ENCODE data around the gene ENPP4.

The ENPP4 gene

GRCh38 chr6:46115634-46116033 lies 14.2 kb upstream of the ENPP4 start (continued):
- no peak for TF ChIP-seq PRDM10 (tag by site-specific recombination; IDR thresholded peaks at IDR 0.05)
- no peak for TF ChIP-seq ZNF621 (tag by site-specific recombination; IDR thresholded peaks at IDR 0.05)
- TF ChIP-seq ZNF518A (tag by site-specific recombination; conservative IDR thresholded peaks at IDR 0.05; ENCODE audit: low read depth), result no peak
- TF ChIP-seq KLF7 (tag by site-specific recombination; IDR thresholded peaks at IDR 0.05; ENCODE audit: borderline replicate concordance), result no peak
- no peak for TF ChIP-seq ZSCAN30 (tag by site-specific recombination; IDR thresholded peaks at IDR 0.05)
- no peak for TF ChIP-seq ZNF777 (tag by site-specific recombination; IDR thresholded peaks at IDR 0.05; ENCODE audit: borderline replicate concordance)
- no peak for TF ChIP-seq ZNF398 (tag by site-specific recombination; IDR thresholded peaks at IDR 0.05)
- TF ChIP-seq ZNF324 (tag by site-specific recombination; IDR thresholded peaks at IDR 0.05), result no peak
- TF ChIP-seq ZNF354C (tag by site-specific recombination; IDR thresholded peaks at IDR 0.05; ENCODE audit: borderline replicate concordance, low read depth), result no peak

GRCh38 chr6:46116289-46116688 lies 13.5 kb upstream of the ENPP4 start:
- CTCF ChIA-PET, result interaction anchor here (0.6 to 1.3 kb wide), 3 partner anchors 26 to 361 kb away, joined by 3 to 6 read pairs (median 3); no protein-coding TSS in a partner anchor
- no peaks in the 10 kb centered on the region for H3K36me3 ChIP-seq (ENCODE audit: control insufficient read depth in 2 of 2, insufficient read depth in 1 of 2, low read length in 2 of 2)
- H3K9me3 ChIP-seq (ENCODE audit: control insufficient read depth, insufficient read depth, low read depth, low read length), result no peaks in the 10 kb centered on the region
- H3K4me3 ChIP-seq (ENCODE audit: low read depth, low read length), result no peak overlapping the region
- no peak overlapping the region for H3K27ac ChIP-seq (ENCODE audit: extremely low read depth, low read depth, low read length)
- no peak for TF ChIP-seq ZNF366 (tag by site-specific recombination; conservative IDR thresholded peaks at IDR 0.05)
- POLR2A ChIA-PET, result no interaction called here
- no peaks in the 10 kb centered on the region for H3K4me1 ChIP-seq (ENCODE audit: control insufficient read depth, insufficient read depth, low read length)

- H3K27ac ChIP-seq (ENCODE audit: extremely low read depth, low read depth, low read length), result no peak overlapping the region
- ChIA-PET CTCF (interaction anchor here (1.1 to 1.5 kb wide), 2 partner anchors 12 to 102 kb away, joined by 3 to 6 read pairs; no protein-coding TSS in a partner anchor), POLR2A (no interaction called here)
- no peaks in the 10 kb centered on the region for H3K4me1 ChIP-seq (ENCODE audit: control insufficient read depth, insufficient read depth, low read length)
- no peaks in the 10 kb centered on the region for H3K36me3 ChIP-seq (ENCODE audit: control insufficient read depth in 2 of 2, insufficient read depth in 1 of 2, low read length in 2 of 2)
- H3K4me3 ChIP-seq (ENCODE audit: low read depth, low read length), result no peak overlapping the region
- H3K9me3 ChIP-seq (ENCODE audit: control insufficient read depth, insufficient read depth, low read depth, low read length), result no peaks in the 10 kb centered on the region
- TF ChIP-seq HOXD13 (CRISPR knock-in tag; IDR thresholded peaks at IDR 0.05; ENCODE audit: borderline replicate concordance), result no peak
- no peak for TF ChIP-seq ZNF600 (tag by site-specific recombination; IDR thresholded peaks at IDR 0.05)
- no peak for TF ChIP-seq ZNF530 (tag by site-specific recombination; IDR thresholded peaks at IDR 0.05; ENCODE audit: low read depth)
- TF ChIP-seq ZNF266 (tag by site-specific recombination; IDR thresholded peaks at IDR 0.05; ENCODE audit: low read depth), result no peak
- no peak for TF ChIP-seq ZNF16 (tag by site-specific recombination; IDR thresholded peaks at IDR 0.05; ENCODE audit: low read depth)
- TF ChIP-seq SP2 (tag by site-specific recombination; IDR thresholded peaks at IDR 0.05), result no peak
- TF ChIP-seq ZNF580 (tag by site-specific recombination; IDR thresholded peaks at IDR 0.05), result no peak
- TF ChIP-seq ZSCAN30 (tag by site-specific recombination; IDR thresholded peaks at IDR 0.05), result no peak
- no peak for TF ChIP-seq CTCF (tag by site-specific recombination; IDR thresholded peaks at IDR 0.05)
- no peak for TF ChIP-seq ZNF792 (tag by site-specific recombination; IDR thresholded peaks at IDR 0.05)
These were observed 11.6 kb upstream of the ENPP4 start for GRCh38 chr6:46118157-46118556.
